Measurements from ENCODE around the gene AK1. TPM values are rescaled to one million over a fixed set of nuclear protein-coding genes. Genes with fewer than 3 reads are reported as not detected.

Gene AK1, protein sequence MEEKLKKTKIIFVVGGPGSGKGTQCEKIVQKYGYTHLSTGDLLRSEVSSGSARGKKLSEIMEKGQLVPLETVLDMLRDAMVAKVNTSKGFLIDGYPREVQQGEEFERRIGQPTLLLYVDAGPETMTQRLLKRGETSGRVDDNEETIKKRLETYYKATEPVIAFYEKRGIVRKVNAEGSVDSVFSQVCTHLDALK
- 24.5 TPM for polyA plus RNA-seq (2013, experiment 1 of 2)
- polyA plus RNA-seq (2013, experiment 2 of 2), result 21.1 TPM

GRCh38 chr9:127877566-127877998 lies at the start of gene AK1:
AK1 (minus strand) TSS chr9:127877675; CDS start chr9:127874617, 3,058 bp downstream.
- H3K4me2 ChIP-seq (ENCODE audit: low read length), result peak within 1 kb of the TSS; percentile 93
- H2BK15ac ChIP-seq (replicated peaks; ENCODE audit: low read depth), result no peak within 1 kb of the TSS
- peak within 1 kb of the TSS; percentile 99 for H3K23ac ChIP-seq (ENCODE audit: low read length)
- no peaks in the 10 kb centered on the region for H3K79me1 ChIP-seq (ENCODE audit: low read length)
- no peak within 1 kb of the TSS for H3K27ac ChIP-seq (ENCODE audit: low read depth, low read length)
- peak within 1 kb of the TSS; percentile 38 for H2AK5ac ChIP-seq (ENCODE audit: low read length)
- peak within 1 kb of the TSS; percentile 58 for H4K8ac ChIP-seq (ENCODE audit: low read depth, low read length)
- peak within 1 kb of the TSS; percentile 92 for H3K9ac ChIP-seq (ENCODE audit: low read length)
- H3K4ac ChIP-seq (ENCODE audit: low read depth, low read length), result no peak within 1 kb of the TSS
- H2BK5ac ChIP-seq (ENCODE audit: low read length), result no peak within 1 kb of the TSS
- peak within 1 kb of the TSS; percentile 54 for H3K18ac ChIP-seq (ENCODE audit: low read length)
- peak within 1 kb of the TSS; percentile 62 for H3K4me3 ChIP-seq (ENCODE audit: low read length)
- H3K4me1 ChIP-seq (ENCODE audit: control insufficient read depth, low read depth, low read length), result no peaks in the 10 kb centered on the region
- H2BK120ac ChIP-seq (ENCODE audit: low read depth, low read length), result no peak within 1 kb of the TSS
- DNase-seq, result peak; percentile 59
- H3K27me3 ChIP-seq (ENCODE audit: insufficient read depth, low read length, poor library complexity), result no peaks in the 10 kb centered on the region
- H3K36me3 ChIP-seq (ENCODE audit: control insufficient read depth, insufficient read depth, low read length), result no peaks in the 10 kb centered on the region
- peak within 1 kb of the TSS; percentile 95 for H3K56ac ChIP-seq (ENCODE audit: low read length)
- H4K5ac ChIP-seq (ENCODE audit: low read length), result peak within 1 kb of the TSS; percentile 56
- WGBS (ENCODE audit: extremely low coverage, insufficient coverage, low lambda C conversion rate), result no CpG with 5 or more reads among the region's 44 CpGs
- H3K79me2 ChIP-seq (ENCODE audit: control insufficient read depth, insufficient read depth, low read length), result no peaks in the 10 kb centered on the region

DNA sequence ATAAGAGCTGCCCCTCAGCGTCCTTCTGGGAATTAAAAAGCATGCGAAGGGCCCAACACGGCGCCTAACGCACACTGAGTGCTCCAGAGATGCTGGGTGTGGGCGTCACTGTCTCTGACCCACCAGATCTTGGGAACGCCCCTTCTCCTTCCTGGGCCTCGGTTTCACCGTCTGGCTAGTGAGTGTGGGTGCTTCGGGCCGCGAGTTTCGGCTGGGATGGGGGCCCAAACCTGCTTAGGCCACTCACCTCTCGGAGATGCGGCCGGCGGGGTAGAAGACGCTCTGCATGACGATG lies 49.4 kb upstream of the AK1 start:
- Histone ChIP-seq H3K56ac (ENCODE audit: low read length) (peak overlapping the region; percentile 59), H3K79me1 (ENCODE audit: low read length) (no peaks in the 10 kb centered on the region), H2BK15ac (replicated peaks; ENCODE audit: low read depth) (no peak overlapping the region), H3K79me2 (ENCODE audit: control insufficient read depth, insufficient read depth, low read length) (no peaks in the 10 kb centered on the region), H3K4me1 (ENCODE audit: control insufficient read depth, low read depth, low read length) (peaks cover 9% of the 10 kb centered on the region), H4K5ac (ENCODE audit: low read length) (no peak overlapping the region), H3K27me3 (ENCODE audit: insufficient read depth, low read length, poor library complexity) (no peaks in the 10 kb centered on the region), H3K4ac (ENCODE audit: low read depth, low read length) (no peak overlapping the region), H2AK5ac (ENCODE audit: low read length) (no peak overlapping the region), H3K4me3 (ENCODE audit: low read length) (peak overlapping the region; percentile 60), H3K36me3 (ENCODE audit: control insufficient read depth, insufficient read depth, low read length) (no peaks in the 10 kb centered on the region), H3K9ac (ENCODE audit: low read length) (peak overlapping the region; percentile 71), H3K18ac (ENCODE audit: low read length) (no peak overlapping the region), H3K23ac (ENCODE audit: low read length) (no peak overlapping the region), H4K8ac (ENCODE audit: low read depth, low read length) (no peak overlapping the region), H2BK5ac (ENCODE audit: low read length) (no peak overlapping the region), H2BK120ac (ENCODE audit: low read depth, low read length) (no peak overlapping the region), H3K4me2 (ENCODE audit: low read length) (peak overlapping the region; percentile 31), H3K27ac (ENCODE audit: low read depth, low read length) (no peak overlapping the region)
- DNase-seq, result peak; percentile 56
- no CpG with 5 or more reads among the region's 19 CpGs for WGBS (ENCODE audit: extremely low coverage, insufficient coverage, low lambda C conversion rate)

GRCh38 chr9:127925959-127926905 lies 48.8 kb upstream of the AK1 start:
- H3K4ac ChIP-seq (ENCODE audit: low read depth, low read length), result no peak overlapping the region
- H3K79me2 ChIP-seq (ENCODE audit: control insufficient read depth, insufficient read depth, low read length), result no peaks in the 10 kb centered on the region
- no peak overlapping the region for H2BK15ac ChIP-seq (replicated peaks; ENCODE audit: low read depth)
- H4K5ac ChIP-seq (ENCODE audit: low read length), result no peak overlapping the region
- H2AK5ac ChIP-seq (ENCODE audit: low read length), result no peak overlapping the region
- peak overlapping the region; percentile 59 for H3K56ac ChIP-seq (ENCODE audit: low read length)
- H3K23ac ChIP-seq (ENCODE audit: low read length), result no peak overlapping the region
- H3K18ac ChIP-seq (ENCODE audit: low read length), result no peak overlapping the region
- H2BK5ac ChIP-seq (ENCODE audit: low read length), result no peak overlapping the region
- H3K9ac ChIP-seq (ENCODE audit: low read length), result peak overlapping the region; percentile 71
- H3K4me2 ChIP-seq (ENCODE audit: low read length), result peak overlapping the region; percentile 31
- no peak overlapping the region for H3K4me3 ChIP-seq (ENCODE audit: low read length)
- H2BK120ac ChIP-seq (ENCODE audit: low read depth, low read length), result no peak overlapping the region
- H3K4me1 ChIP-seq (ENCODE audit: control insufficient read depth, low read depth, low read length), result peaks cover 5% of the 10 kb centered on the region
- H3K36me3 ChIP-seq (ENCODE audit: control insufficient read depth, insufficient read depth, low read length), result no peaks in the 10 kb centered on the region
- no peaks in the 10 kb centered on the region for H3K27me3 ChIP-seq (ENCODE audit: insufficient read depth, low read length, poor library complexity)
- H3K27ac ChIP-seq (ENCODE audit: low read depth, low read length), result no peak overlapping the region
- DNase-seq, result no peak
- no CpG with 5 or more reads among the region's 14 CpGs for WGBS (ENCODE audit: extremely low coverage, insufficient coverage, low lambda C conversion rate)
- H4K8ac ChIP-seq (ENCODE audit: low read depth, low read length), result no peak overlapping the region
- no peaks in the 10 kb centered on the region for H3K79me1 ChIP-seq (ENCODE audit: low read length)

DNA sequence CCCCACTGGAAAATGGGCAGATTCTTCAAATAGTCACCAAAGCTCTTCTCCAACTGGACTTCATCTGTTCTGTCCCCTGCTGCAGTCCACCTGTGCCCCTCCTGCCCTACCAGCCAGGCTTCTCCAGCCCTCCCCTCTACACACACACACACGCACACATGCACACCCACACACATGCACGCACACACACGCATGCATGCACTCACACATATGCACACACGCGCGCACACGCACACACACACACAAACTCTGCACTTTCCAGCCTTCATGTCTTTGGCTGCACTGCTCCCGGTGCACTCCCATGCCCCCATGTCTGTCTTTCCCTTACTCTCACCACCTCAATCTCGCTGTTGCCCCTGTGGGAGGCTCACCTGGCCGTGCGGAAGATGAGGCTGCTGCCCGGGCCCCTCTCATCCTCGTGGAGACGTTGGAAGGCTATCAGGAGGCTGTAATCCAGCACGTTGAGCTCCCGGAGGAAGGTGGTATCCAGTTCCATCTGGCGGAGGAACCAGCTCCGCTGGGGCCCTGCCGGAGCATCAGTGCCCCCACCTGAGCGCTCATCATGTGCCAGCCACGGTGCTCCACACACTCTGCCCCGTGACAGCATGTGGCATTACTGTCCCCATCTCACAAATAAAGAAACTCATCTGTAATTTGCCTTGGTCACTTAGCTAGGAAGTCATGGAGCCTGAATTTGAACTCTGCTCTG lies 47.4 kb upstream of the AK1 start:
- Histone ChIP-seq H3K36me3 (ENCODE audit: control insufficient read depth, insufficient read depth, low read length) (no peaks in the 10 kb centered on the region), H4K8ac (ENCODE audit: low read depth, low read length) (no peak overlapping the region), H4K5ac (ENCODE audit: low read length) (no peak overlapping the region), H3K4me2 (ENCODE audit: low read length) (no peak overlapping the region), H3K56ac (ENCODE audit: low read length) (no peak overlapping the region), H2AK5ac (ENCODE audit: low read length) (no peak overlapping the region), H2BK5ac (ENCODE audit: low read length) (no peak overlapping the region), H3K4me1 (ENCODE audit: control insufficient read depth, low read depth, low read length) (peaks cover 2% of the 10 kb centered on the region), H3K4ac (ENCODE audit: low read depth, low read length) (no peak overlapping the region), H3K23ac (ENCODE audit: low read length) (no peak overlapping the region), H3K4me3 (ENCODE audit: low read length) (no peak overlapping the region), H2BK15ac (replicated peaks; ENCODE audit: low read depth) (no peak overlapping the region), H3K18ac (ENCODE audit: low read length) (no peak overlapping the region), H3K27me3 (ENCODE audit: insufficient read depth, low read length, poor library complexity) (no peaks in the 10 kb centered on the region), H3K27ac (ENCODE audit: low read depth, low read length) (no peak overlapping the region), H3K79me2 (ENCODE audit: control insufficient read depth, insufficient read depth, low read length) (no peaks in the 10 kb centered on the region), H2BK120ac (ENCODE audit: low read depth, low read length) (no peak overlapping the region), H3K9ac (ENCODE audit: low read length) (no peak overlapping the region), H3K79me1 (ENCODE audit: low read length) (no peaks in the 10 kb centered on the region)
- no peak for DNase-seq
- no CpG with 5 or more reads among the region's 22 CpGs for WGBS (ENCODE audit: extremely low coverage, insufficient coverage, low lambda C conversion rate)

- H3K27ac ChIP-seq (ENCODE audit: low read depth, low read length), result no peak overlapping the region
- no CpG with 5 or more reads among the region's 8 CpGs for WGBS (ENCODE audit: extremely low coverage, insufficient coverage, low lambda C conversion rate)
Observed at GRCh38 chr9:127923771-127924170, 46.3 kb upstream of the AK1 start.

More at GRCh38 chr9:127923771-127924170, 46.3 kb upstream of the AK1 start:
- Histone ChIP-seq H3K79me1 (ENCODE audit: low read length) (no peaks in the 10 kb centered on the region), H4K8ac (ENCODE audit: low read depth, low read length) (no peak overlapping the region), H3K79me2 (ENCODE audit: control insufficient read depth, insufficient read depth, low read length) (no peaks in the 10 kb centered on the region), H4K5ac (ENCODE audit: low read length) (no peak overlapping the region), H3K4me1 (ENCODE audit: control insufficient read depth, low read depth, low read length) (peaks cover 2% of the 10 kb centered on the region), H2BK5ac (ENCODE audit: low read length) (no peak overlapping the region), H2BK120ac (ENCODE audit: low read depth, low read length) (no peak overlapping the region), H3K18ac (ENCODE audit: low read length) (no peak overlapping the region), H3K4ac (ENCODE audit: low read depth, low read length) (no peak overlapping the region), H3K36me3 (ENCODE audit: control insufficient read depth, insufficient read depth, low read length) (no peaks in the 10 kb centered on the region), H3K9ac (ENCODE audit: low read length) (no peak overlapping the region), H3K4me2 (ENCODE audit: low read length) (no peak overlapping the region), H3K56ac (ENCODE audit: low read length) (no peak overlapping the region), H2BK15ac (replicated peaks; ENCODE audit: low read depth) (no peak overlapping the region), H2AK5ac (ENCODE audit: low read length) (no peak overlapping the region), H3K23ac (ENCODE audit: low read length) (no peak overlapping the region), H3K27me3 (ENCODE audit: insufficient read depth, low read length, poor library complexity) (no peaks in the 10 kb centered on the region), H3K4me3 (ENCODE audit: low read length) (no peak overlapping the region)
- no peak for DNase-seq
